ENCODE measurements around the gene CCNL2. TPM values are rescaled to one million over a fixed set of nuclear protein-coding genes. Genes with fewer than 3 reads are reported as not detected.

The CCNL2 gene
- total RNA-seq, 1 experiment from 2014 or later, result 243 TPM

- no peak for DNase-seq (ENCODE audit: low spot score)
Measured at GRCh38 chr1:1356796-1357401, 42.2 kb downstream of the CCNL2 start.

GRCh38 chr1:1356166-1356795, 42.9 kb downstream of the CCNL2 start:
- DNase-seq (ENCODE audit: low spot score), result no peak

- DNase-seq (ENCODE audit: low spot score), result no peak
Measured at GRCh38 chr1:1355416-1355815, 43.7 kb downstream of the CCNL2 start.

DNA sequence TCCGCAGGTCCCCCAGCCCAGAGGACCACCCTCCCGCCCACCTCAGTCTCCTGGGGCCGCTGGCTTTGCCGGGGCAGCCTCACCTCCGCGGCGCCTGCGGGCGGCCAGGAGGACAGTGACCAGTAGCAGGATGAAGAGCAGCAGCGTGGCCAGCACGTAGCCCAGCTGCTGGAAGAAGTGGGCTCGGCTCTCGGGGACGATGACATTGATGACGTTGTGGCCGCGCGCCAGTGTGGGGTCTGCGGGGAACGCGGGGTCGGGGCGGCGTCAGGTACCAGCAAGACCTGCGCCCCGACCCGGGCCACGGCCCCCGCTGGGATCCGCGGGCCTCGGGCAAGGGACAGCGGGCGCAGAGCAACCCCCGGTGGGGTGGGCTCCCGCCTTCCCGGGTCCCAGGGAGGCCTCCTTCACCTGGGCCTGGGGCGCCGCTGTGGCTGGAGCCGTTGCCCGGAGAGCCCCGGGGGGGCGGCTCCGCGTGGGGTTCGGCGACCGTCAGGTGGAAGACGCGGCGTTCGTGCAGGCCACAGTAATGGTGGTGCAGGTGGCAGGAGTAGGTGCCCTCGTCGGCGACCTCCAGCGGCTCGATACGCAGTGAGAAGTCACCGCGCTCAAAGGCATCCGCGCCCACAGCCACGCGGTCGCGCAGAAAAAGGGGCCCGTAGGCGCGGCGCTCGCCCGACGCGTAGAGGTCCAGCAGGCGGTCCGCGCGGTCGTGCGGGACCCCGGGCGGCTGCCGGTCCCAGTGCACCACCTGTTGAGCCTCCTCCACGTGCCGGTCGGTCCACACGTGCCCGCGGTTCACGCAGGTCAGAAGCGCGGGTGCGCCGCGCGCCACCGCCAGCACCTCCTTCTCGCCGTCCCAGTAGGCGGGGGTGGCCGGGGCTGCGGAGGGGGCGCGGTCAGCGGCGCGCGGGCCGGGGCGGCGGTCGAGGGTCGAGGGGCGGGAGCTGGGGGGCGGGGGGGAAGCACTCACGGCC, 44.6 kb downstream of the CCNL2 start:
- no peak for DNase-seq (ENCODE audit: low spot score)

DNA sequence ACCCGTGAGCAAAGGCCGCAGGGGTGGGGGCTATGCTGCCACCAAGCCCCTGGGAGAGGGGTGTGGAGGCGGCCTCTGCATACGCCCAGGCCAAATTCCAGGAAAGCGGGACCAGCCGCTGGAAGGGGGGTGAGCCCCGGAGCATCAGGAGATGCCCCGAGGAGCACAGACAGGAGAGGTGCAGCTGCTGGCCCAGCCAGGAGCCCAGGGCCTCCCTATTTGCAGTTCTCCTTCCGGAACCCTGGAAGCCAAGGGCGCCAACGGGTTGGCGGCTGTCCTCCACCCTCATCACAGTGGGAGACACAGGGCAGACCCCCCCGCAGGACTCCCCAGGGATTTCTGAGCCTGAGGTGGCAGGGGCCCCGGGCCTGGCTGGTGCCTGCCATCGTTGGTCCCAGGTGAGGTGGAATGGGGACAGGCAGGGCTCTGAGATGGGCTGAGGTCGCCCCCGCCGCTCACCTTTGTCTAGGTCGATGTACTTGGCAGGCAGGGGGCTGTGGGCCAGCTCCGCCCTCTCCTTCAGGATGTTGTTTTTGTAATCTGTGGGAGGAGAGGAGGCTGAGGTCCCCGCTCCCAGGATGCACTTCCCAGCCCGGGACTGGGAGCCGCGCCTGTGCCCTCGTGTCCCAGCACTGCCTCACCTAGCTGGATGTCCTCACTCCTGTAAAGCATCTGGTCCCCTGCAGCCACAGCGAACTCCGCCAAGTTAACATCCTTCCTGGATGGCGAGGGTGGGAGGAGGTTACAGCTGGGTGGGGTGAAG, 45.6 kb downstream of the CCNL2 start:
- no peak for DNase-seq (ENCODE audit: low spot score)

GRCh38 chr1:1352786-1353388, 46.2 kb downstream of the CCNL2 start:
- DNase-seq (ENCODE audit: low spot score), result no peak

GRCh38 chr1:1351511-1352427, 47.4 kb downstream of the CCNL2 start:
- no peak for DNase-seq (ENCODE audit: low spot score)

- no peak for DNase-seq (ENCODE audit: low spot score)
Measured at GRCh38 chr1:1349256-1350012, 49.7 kb downstream of the CCNL2 start, which contains the start of gene DVL1. DVL1 (minus strand) TSS chr1:1349418; CDS start chr1:1349065, 353 bp downstream.

- DNase-seq (ENCODE audit: low spot score), result no peak
Measured at GRCh38 chr1:1348420-1349255, 50.5 kb downstream of the CCNL2 start.

DNA sequence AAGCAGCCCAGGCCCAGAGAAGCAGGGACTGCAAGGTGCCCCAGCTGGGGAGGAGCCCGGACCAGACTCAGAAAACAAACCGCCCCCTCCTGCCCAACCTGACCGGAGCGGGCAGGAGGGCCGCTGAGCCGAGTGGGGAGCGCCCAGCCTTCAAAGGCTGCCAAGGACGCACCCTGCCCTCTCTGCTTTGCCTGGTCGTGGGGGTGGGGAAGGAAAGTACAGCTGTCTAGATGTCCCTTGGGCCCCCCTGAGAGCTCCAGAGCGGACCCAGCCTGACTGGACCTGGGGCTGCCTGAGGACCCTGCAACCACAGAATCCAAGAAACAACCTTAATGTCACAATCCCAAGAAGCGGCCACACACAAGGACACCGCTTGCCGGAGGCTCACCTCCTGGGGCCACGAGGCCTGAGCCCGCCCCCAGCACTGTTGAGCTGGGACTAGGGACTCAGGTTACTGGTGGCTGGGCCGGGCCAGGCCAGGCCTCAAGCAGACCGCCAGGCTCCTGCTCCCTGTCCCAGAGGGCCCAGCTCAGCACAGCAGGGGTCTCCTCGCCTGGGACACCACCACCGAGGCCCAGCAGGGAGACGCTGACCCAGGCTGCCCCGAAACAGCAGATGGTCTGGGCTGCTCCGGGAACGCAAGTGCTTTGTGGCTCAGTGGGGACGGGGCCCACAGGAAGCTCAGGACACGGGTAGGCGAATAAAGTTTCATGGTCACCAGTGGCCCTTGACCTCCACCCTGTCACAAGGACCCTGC, 51.3 kb downstream of the CCNL2 start:
- DNase-seq (ENCODE audit: low spot score), result peak; percentile 74

DNA sequence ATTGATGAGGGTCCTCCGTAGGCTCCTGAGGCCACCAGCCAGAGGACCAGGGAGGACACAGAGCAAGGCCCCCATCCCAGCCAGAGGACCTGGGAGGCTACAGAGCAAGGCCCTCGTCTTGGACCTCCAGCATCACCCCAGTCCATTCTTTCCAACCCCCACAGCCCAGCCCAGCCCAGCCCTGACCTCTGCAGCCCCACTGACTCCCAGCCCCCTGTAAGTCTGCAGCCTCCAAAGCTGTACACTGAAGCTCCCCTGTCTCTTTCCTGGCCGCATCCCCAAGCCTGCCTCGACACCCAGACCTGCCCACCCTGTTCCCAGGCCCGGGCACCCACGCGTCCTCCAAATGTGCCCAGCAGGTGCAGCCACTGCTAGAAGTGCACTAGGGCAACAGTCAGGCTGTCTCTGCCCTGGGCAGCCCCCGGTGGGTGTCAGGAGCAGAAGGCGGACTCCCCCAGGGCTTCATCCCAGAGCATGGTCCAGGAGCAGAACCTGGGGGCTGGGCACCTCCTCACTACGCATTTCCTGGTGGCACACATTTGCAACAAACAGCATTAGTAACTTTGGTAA, 52.0 kb downstream of the CCNL2 start:
- no peak for DNase-seq (ENCODE audit: low spot score)

DNA sequence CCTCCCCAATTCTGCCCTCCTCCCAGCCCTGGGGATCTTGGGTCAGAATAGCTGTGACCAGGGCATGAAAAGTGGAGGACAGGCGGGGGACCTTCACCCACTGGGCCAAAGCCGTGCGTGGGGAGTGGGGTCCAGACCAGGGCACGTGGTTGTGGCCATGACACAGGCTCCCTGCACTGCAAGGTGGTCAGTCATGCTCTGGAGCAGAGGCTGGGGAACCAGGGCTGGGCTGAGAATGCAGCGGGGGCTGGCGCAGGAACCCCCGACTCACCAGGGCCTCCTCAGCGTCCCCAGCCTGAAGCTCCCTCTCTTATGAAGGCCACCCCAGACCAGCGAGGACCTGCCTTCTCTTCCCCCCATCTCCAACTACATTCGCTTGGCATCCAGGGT, 52.6 kb downstream of the CCNL2 start:
- no peak for DNase-seq (ENCODE audit: low spot score)

GRCh38 chr1:1345860-1346500, 53.2 kb downstream of the CCNL2 start:
- DNase-seq (ENCODE audit: low spot score), result no peak

DNA sequence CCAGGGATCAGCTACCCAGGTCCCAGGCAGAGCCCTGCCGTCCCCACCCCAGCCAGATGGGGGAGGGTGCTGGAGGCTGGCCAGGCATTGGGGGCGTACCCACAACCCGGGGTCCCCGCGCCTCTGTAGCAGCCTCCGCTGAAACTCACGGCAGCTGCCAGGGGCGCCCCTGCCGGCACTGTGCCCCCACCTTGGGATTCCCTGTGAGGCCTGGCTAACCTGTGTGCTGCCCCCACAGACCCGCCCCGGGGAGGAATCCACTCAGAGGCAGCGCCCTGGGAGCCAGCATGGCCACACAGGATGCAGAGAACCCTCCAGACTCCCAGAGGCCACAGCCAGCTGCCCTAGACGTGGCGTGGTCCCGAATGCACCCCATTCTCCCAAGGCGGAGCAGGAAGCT, 53.8 kb downstream of the CCNL2 start:
- DNase-seq (ENCODE audit: low spot score), result peak; percentile 69

DNA sequence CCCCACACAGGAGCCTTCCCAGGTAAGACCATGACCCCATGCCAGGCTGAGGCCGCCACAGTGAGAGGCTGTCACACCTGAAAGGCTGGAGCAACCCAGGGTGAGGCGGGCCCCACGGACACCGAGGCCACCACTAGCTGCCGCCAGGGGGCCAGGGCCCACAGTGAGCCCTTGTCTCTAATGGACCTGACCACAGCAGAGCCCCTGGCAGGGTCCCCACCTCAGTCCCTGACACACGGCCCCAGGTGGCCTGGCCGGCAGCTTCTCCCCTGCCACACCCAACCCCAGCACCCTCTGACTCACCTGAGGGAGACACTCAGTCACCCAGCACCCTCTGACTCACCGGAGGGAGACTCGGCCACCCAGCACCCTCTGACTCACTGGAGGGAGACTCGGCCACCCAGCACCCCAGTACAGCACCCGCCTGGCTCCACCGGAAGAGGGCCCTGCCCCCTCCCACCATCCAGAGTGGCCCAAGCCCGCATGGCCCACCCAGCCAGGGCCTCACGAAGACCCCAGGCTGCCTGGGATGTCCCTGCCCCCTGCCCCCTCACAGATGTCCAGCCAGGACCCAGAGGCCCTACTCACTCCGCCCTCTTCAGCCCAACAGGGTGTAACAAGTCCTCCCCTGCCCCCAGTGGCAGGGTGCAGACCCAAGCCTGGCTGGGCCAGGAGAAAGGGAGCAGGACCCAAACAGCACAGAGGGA, 54.3 kb downstream of the CCNL2 start:
- DNase-seq (ENCODE audit: low spot score), result peak; percentile 79

GRCh38 chr1:1343811-1344421, 55.2 kb downstream of the CCNL2 start:
- DNase-seq (ENCODE audit: low spot score), result peak; percentile 52

All from HT-29 (cell line).